Measurements from ENCODE around the gene TGM5. TPM values are rescaled to one million over a fixed set of nuclear protein-coding genes. Genes with fewer than 3 reads are reported as not detected.

Gene TGM5
- total and polyA plus RNA-seq, 2 experiments from 2014 or later = not detected

DNA sequence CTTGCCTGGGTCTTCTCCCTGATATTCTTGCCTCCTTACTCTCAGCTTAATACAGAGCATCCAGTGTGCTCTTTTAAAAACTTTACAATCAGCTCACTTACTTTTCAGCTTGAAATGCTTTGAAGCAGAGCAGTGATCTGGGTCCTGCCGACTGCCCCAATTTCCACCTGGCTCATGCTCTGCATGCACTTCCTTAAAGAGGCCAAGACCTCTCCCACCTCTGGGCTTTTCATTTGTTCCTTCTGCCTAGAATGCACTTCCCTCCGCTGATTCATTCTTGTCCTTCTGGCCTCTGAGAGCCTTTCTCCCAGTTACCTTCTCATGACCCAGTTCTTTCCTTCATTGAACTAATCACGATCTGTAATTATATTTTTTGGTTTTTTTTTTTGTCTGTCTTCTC lies 83.5 kb downstream of the TGM5 start:
- H3K79me2 ChIP-seq (replicated peaks; ENCODE audit: insufficient read depth) = no peaks in the 10 kb centered on the region
- Mint-ChIP-seq H3K27ac (no peak overlapping the region), H3K9me3 (no peaks in the 10 kb centered on the region), H3K27me3 (ENCODE audit: insufficient read depth, low read depth, poor library complexity) (peaks cover 4% of the 10 kb centered on the region), H3K4me1 (peaks cover 16% of the 10 kb centered on the region; the same call in 2 of the 3 replicates), H3K36me3 (ENCODE audit: low read depth) (no peaks in the 10 kb centered on the region), H3K4me3 (no peak overlapping the region)
- no peaks in the 10 kb centered on the region for H3K27me3 ChIP-seq (ENCODE audit: insufficient read depth)
- TF ChIP-seq ZNF114 (CRISPR knock-in tag; IDR thresholded peaks at IDR 0.05) (no peak), NANOG (IDR thresholded peaks at IDR 0.05; ENCODE audit: borderline replicate concordance) (no peak), EZH2 (IDR thresholded peaks at IDR 0.05; ENCODE audit: low read depth, unreplicated experiment) (no peak), EZH2phosphoT487 (IDR thresholded peaks at IDR 0.05; ENCODE audit: unreplicated experiment) (no peak), ZNF331 (CRISPR knock-in tag; IDR thresholded peaks at IDR 0.05; ENCODE audit: low read depth) (no peak), JUNB (IDR thresholded peaks at IDR 0.05; ENCODE audit: unreplicated experiment) (no peak), CREB1 (CRISPR knock-in tag; IDR thresholded peaks at IDR 0.05; ENCODE audit: low read depth) (no peak), POLR2AphosphoS5 (IDR thresholded peaks at IDR 0.05; ENCODE audit: low read depth) (no peak), STAT1 (IDR thresholded peaks at IDR 0.05; ENCODE audit: unreplicated experiment) (no peak)
- TF ChIP-seq, protein P1, sequence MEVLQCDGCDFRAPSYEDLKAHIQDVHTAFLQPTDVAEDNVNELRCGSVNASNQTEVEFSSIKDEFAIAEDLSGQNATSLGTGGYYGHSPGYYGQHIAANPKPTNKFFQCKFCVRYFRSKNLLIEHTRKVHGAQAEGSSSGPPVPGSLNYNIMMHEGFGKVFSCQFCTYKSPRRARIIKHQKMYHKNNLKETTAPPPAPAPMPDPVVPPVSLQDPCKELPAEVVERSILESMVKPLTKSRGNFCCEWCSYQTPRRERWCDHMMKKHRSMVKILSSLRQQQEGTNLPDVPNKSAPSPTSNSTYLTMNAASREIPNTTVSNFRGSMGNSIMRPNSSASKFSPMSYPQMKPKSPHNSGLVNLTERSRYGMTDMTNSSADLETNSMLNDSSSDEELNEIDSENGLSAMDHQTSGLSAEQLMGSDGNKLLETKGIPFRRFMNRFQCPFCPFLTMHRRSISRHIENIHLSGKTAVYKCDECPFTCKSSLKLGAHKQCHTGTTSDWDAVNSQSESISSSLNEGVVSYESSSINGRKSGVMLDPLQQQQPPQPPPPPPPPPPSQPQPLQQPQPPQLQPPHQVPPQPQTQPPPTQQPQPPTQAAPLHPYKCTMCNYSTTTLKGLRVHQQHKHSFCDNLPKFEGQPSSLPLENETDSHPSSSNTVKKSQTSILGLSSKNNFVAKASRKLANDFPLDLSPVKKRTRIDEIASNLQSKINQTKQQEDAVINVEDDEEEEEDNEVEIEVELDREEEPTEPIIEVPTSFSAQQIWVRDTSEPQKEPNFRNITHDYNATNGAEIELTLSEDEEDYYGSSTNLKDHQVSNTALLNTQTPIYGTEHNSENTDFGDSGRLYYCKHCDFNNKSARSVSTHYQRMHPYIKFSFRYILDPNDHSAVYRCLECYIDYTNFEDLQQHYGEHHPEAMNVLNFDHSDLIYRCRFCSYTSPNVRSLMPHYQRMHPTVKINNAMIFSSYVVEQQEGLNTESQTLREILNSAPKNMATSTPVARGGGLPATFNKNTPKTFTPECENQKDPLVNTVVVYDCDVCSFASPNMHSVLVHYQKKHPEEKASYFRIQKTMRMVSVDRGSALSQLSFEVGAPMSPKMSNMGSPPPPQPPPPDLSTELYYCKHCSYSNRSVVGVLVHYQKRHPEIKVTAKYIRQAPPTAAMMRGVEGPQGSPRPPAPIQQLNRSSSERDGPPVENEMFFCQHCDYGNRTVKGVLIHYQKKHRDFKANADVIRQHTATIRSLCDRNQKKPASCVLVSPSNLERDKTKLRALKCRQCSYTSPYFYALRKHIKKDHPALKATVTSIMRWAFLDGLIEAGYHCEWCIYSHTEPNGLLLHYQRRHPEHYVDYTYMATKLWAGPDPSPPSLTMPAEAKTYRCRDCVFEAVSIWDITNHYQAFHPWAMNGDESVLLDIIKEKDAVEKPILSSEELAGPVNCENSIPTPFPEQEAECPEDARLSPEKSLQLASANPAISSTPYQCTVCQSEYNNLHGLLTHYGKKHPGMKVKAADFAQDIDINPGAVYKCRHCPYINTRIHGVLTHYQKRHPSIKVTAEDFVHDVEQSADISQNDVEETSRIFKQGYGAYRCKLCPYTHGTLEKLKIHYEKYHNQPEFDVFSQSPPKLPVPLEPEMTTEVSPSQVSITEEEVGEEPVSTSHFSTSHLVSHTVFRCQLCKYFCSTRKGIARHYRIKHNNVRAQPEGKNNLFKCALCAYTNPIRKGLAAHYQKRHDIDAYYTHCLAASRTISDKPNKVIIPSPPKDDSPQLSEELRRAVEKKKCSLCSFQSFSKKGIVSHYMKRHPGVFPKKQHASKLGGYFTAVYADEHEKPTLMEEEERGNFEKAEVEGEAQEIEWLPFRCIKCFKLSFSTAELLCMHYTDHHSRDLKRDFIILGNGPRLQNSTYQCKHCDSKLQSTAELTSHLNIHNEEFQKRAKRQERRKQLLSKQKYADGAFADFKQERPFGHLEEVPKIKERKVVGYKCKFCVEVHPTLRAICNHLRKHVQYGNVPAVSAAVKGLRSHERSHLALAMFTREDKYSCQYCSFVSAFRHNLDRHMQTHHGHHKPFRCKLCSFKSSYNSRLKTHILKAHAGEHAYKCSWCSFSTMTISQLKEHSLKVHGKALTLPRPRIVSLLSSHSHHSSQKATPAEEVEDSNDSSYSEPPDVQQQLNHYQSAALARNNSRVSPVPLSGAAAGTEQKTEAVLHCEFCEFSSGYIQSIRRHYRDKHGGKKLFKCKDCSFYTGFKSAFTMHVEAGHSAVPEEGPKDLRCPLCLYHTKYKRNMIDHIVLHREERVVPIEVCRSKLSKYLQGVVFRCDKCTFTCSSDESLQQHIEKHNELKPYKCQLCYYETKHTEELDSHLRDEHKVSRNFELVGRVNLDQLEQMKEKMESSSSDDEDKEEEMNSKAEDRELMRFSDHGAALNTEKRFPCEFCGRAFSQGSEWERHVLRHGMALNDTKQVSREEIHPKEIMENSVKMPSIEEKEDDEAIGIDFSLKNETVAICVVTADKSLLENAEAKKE (CRISPR knock-in tag; IDR thresholded peaks at IDR 0.05) = no peak
- TF ChIP-seq, protein P2, sequence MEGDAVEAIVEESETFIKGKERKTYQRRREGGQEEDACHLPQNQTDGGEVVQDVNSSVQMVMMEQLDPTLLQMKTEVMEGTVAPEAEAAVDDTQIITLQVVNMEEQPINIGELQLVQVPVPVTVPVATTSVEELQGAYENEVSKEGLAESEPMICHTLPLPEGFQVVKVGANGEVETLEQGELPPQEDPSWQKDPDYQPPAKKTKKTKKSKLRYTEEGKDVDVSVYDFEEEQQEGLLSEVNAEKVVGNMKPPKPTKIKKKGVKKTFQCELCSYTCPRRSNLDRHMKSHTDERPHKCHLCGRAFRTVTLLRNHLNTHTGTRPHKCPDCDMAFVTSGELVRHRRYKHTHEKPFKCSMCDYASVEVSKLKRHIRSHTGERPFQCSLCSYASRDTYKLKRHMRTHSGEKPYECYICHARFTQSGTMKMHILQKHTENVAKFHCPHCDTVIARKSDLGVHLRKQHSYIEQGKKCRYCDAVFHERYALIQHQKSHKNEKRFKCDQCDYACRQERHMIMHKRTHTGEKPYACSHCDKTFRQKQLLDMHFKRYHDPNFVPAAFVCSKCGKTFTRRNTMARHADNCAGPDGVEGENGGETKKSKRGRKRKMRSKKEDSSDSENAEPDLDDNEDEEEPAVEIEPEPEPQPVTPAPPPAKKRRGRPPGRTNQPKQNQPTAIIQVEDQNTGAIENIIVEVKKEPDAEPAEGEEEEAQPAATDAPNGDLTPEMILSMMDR (conservative IDR thresholded peaks at IDR 0.05; ENCODE audit: low read depth in 2 of 2) = no peak
- TF ChIP-seq, protein P3, sequence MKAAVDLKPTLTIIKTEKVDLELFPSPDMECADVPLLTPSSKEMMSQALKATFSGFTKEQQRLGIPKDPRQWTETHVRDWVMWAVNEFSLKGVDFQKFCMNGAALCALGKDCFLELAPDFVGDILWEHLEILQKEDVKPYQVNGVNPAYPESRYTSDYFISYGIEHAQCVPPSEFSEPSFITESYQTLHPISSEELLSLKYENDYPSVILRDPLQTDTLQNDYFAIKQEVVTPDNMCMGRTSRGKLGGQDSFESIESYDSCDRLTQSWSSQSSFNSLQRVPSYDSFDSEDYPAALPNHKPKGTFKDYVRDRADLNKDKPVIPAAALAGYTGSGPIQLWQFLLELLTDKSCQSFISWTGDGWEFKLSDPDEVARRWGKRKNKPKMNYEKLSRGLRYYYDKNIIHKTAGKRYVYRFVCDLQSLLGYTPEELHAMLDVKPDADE (IDR thresholded peaks at IDR 0.05) = no peak
- TF ChIP-seq, protein P4, sequence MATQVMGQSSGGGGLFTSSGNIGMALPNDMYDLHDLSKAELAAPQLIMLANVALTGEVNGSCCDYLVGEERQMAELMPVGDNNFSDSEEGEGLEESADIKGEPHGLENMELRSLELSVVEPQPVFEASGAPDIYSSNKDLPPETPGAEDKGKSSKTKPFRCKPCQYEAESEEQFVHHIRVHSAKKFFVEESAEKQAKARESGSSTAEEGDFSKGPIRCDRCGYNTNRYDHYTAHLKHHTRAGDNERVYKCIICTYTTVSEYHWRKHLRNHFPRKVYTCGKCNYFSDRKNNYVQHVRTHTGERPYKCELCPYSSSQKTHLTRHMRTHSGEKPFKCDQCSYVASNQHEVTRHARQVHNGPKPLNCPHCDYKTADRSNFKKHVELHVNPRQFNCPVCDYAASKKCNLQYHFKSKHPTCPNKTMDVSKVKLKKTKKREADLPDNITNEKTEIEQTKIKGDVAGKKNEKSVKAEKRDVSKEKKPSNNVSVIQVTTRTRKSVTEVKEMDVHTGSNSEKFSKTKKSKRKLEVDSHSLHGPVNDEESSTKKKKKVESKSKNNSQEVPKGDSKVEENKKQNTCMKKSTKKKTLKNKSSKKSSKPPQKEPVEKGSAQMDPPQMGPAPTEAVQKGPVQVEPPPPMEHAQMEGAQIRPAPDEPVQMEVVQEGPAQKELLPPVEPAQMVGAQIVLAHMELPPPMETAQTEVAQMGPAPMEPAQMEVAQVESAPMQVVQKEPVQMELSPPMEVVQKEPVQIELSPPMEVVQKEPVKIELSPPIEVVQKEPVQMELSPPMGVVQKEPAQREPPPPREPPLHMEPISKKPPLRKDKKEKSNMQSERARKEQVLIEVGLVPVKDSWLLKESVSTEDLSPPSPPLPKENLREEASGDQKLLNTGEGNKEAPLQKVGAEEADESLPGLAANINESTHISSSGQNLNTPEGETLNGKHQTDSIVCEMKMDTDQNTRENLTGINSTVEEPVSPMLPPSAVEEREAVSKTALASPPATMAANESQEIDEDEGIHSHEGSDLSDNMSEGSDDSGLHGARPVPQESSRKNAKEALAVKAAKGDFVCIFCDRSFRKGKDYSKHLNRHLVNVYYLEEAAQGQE (IDR thresholded peaks at IDR 0.05; ENCODE audit: unreplicated experiment) = no peak
- no peak for DNase-seq (ENCODE audit: low spot score)
- H3K36me3 ChIP-seq (ENCODE audit: insufficient read depth) = no peaks in the 10 kb centered on the region
- peaks cover 7% of the 10 kb centered on the region for H3K4me1 ChIP-seq (ENCODE audit: insufficient read depth)
- H3K4me3 ChIP-seq = no peak overlapping the region
- H3K9me2 ChIP-seq (ENCODE audit: insufficient read depth) = no peaks in the 10 kb centered on the region
- H3K27ac ChIP-seq (ENCODE audit: low read depth) = no peak overlapping the region
- 0 out of 2 replicates have a peak, but pooled peaks cover 7% of the 10 kb centered on the region for H3F3A ChIP-seq (replicated peaks; ENCODE audit: low read depth)
- no peak overlapping the region for H2AFZ ChIP-seq
- H3K4me2 ChIP-seq = no peak overlapping the region
- 0 out of 2 replicates have a peak, but pooled peaks cover 3% of the 10 kb centered on the region for H4K20me1 ChIP-seq (replicated peaks; ENCODE audit: insufficient read depth)
- no peak for ATAC-seq
